Kidney (tissue), 14 donors: ENCODE data around the gene PMEPA1. TPM values are rescaled to one million over a fixed set of nuclear protein-coding genes. Genes with fewer than 3 reads are reported as not detected.

Source experiments
- DNase-seq, 5 donors: peaks; one replicate each; pipeline ENCODE4 v3.0.0-alpha.2; 2013 to 2020
- FAIRE-seq: peaks from 2 replicates; lab custom pipeline; 2012; peaks lifted over from hg19 to GRCh38; lab: Jason Lieb, UNC
- H3K27ac ChIP-seq, 2 donors: one replicate each; pipeline ENCODE4 v1.7.0; 2013; ENCODE audit warnings: low read depth in 2 of 2, low read length in 2 of 2, inconsistent platforms in 1 of 2
- H3K27me3 ChIP-seq: one replicate; pipeline ENCODE4 v1.7.1; 2013; ENCODE audit warnings: low read length, inconsistent platforms; ENCODE audit not compliant: control insufficient read depth, insufficient read depth
- H3K36me3 ChIP-seq, 3 donors: one replicate each; pipeline versions ENCODE4 v1.7.0 to v1.7.1; 2013; ENCODE audit warnings: low read length in 3 of 3, control low read depth in 1 of 3, inconsistent platforms in 1 of 3; ENCODE audit not compliant: insufficient read depth in 3 of 3, control insufficient read depth in 2 of 3
- H3K4me1 ChIP-seq, 3 donors: one replicate each; pipeline versions ENCODE4 v1.7.0 to v1.7.1; 2013; ENCODE audit warnings: low read length in 3 of 3, inconsistent platforms in 1 of 3, low read depth in 1 of 3; ENCODE audit not compliant: control insufficient read depth in 2 of 3, insufficient read depth in 2 of 3
- H3K4me3 ChIP-seq, 3 donors: one replicate each; pipeline versions ENCODE4 v1.7.0 to v1.8.1; 2013; ENCODE audit warnings: low read length in 3 of 3, control low read depth in 1 of 3, inconsistent platforms in 1 of 3
- H3K9ac ChIP-seq, 3 donors: one replicate each; pipeline versions ENCODE4 v1.7.0 to v1.7.1; 2013; ENCODE audit warnings: low read length in 3 of 3, control low read depth in 1 of 3, inconsistent platforms in 1 of 3
- H3K9me3 ChIP-seq, 3 donors: one replicate each; pipeline versions ENCODE4 v1.7.0 to v1.7.1; 2013; ENCODE audit warnings: low read length in 3 of 3, control low read depth in 1 of 3, inconsistent platforms in 1 of 3; ENCODE audit not compliant: control insufficient read depth in 2 of 3, insufficient read depth in 1 of 3
- CTCF ChIP-seq: IDR thresholded peaks from 3 replicates; pipeline ENCODE4 v1.5.1; 2012; ENCODE audit warnings: mild to moderate bottlenecking, moderate library complexity, borderline replicate concordance; ENCODE audit not compliant: insufficient read depth; ENCODE audit errors: extremely low read depth
- intact Hi-C: fragments of 100-400 bp; cut with DNase I; formaldehyde crosslinking; loops from one replicate; pipeline ENCODE4 v1.11.1; 2022
- polyA plus RNA-seq: library from polyadenylated mRNA; stranded (reverse); fragments of 350-450 nt; fragmentation: Illumina TruSeq; extraction: RNeasy Lipid Tissue Mini Kit (QIAGEN cat#74804); gene quantifications from one replicate; pipeline ENCODE4 v1.2.3, GENCODE V29; 2014; ENCODE audit warnings: low read depth, low replicate concordance; ENCODE audit not compliant: insufficient read depth
- total RNA-seq: library from RNA; stranded (reverse); fragmentation: NEBNext Ultra II Directional; extraction: Animal tissue kit (Norgen Biotek cat#: 25700); gene quantifications from one replicate; pipeline ENCODE4 v1.2.1, GENCODE V29; 2021
- donor health status: control.
- donor health status: control.
- donor health status: control.
- donor health status: control.
- donor health status: control.
- donor health status: DM: yes; HTN: yes; CAD: no.
- donor health status: Normal renal cell carcinoma (clear cell type).

Gene PMEPA1
- total and polyA plus RNA-seq, 2 donors from 2014 or later, result 12.9 to 30.4 TPM

GRCh38 chr20:57699395-57699794 lies 10.4 kb downstream of the PMEPA1 start:
- FAIRE-seq, result no peak
- no peak overlapping the region for H3K9ac ChIP-seq

GRCh38 chr20:57698867-57699275 lies 10.9 kb downstream of the PMEPA1 start:
- Histone ChIP-seq H3K9me3 (no peaks in the 10 kb centered on the region), H3K4me1 (peaks cover 0 to 7% (median 0%) of the 10 kb centered on the region in 3 donors), H3K4me3 (no peak overlapping the region), H3K9ac (no peak overlapping the region), H3K27me3 (no peaks in the 10 kb centered on the region), H3K27ac (no peak overlapping the region), H3K36me3 (no peaks in the 10 kb centered on the region)
- no peak for TF ChIP-seq CTCF
- FAIRE-seq (no peak), DNase-seq (no peak)
- intact Hi-C loops, result no loop called here

More at GRCh38 chr20:57699395-57699794, 10.4 kb downstream of the PMEPA1 start:
- DNase-seq, result no peak
- Histone ChIP-seq H3K4me1 (peaks cover 0 to 7% (median 0%) of the 10 kb centered on the region in 3 donors), H3K27me3 (no peaks in the 10 kb centered on the region), H3K9me3 (no peaks in the 10 kb centered on the region), H3K4me3 (no peak overlapping the region), H3K27ac (no peak overlapping the region), H3K36me3 (no peaks in the 10 kb centered on the region)
- intact Hi-C loops, result no loop called here
- TF ChIP-seq CTCF, result no peak

- Histone ChIP-seq H3K9me3 (no peaks in the 10 kb centered on the region), H3K9ac (no peak overlapping the region), H3K4me1 (peaks cover 0 to 9% (median 0%) of the 10 kb centered on the region in 3 donors), H3K27me3 (no peaks in the 10 kb centered on the region), H3K4me3 (no peak overlapping the region), H3K27ac (no peak overlapping the region), H3K36me3 (no peaks in the 10 kb centered on the region)
- FAIRE-seq, result no peak
- DNase-seq, result no peak
- TF ChIP-seq CTCF, result no peak
- intact Hi-C loops, result no loop called here
These were observed 11.5 kb downstream of the PMEPA1 start for GRCh38 chr20:57698116-57698866.
